Immature natural killer cell (primary cell): ENCODE results near the gene ATP4B. TPM values are rescaled to one million over a fixed set of nuclear protein-coding genes. Genes with fewer than 3 reads are reported as not detected.
"Not testable (repeated sequence)": the region's sequence is repeated elsewhere in the genome, so short reads cannot be mapped to it uniquely, and the experiment has no call there.

Experiments
- DNase-seq, 3 donors: peaks; one replicate each; pipeline ENCODE4 v3.0.0; 2022; ENCODE audit warnings: mixed read lengths in 1 of 3
- H3K27ac Mint-ChIP-seq, 6 donors: one replicate each; pipeline ENCODE4 v1.8.0; 2020; ENCODE audit warnings: mixed read lengths in 6 of 6, mild to moderate bottlenecking in 5 of 6, inconsistent platforms in 4 of 6, moderate library complexity in 3 of 6
- H3K27me3 Mint-ChIP-seq, 3 donors: one replicate each; pipeline ENCODE4 v1.8.0; 2020 to 2021; ENCODE audit warnings: low read depth in 3 of 3, mild to moderate bottlenecking in 3 of 3, mixed read lengths in 3 of 3, moderate library complexity in 3 of 3, inconsistent platforms in 1 of 3
- H3K36me3 Mint-ChIP-seq, 3 donors: one replicate each; pipeline ENCODE4 v1.8.0; 2020; ENCODE audit warnings: mixed read lengths in 3 of 3, inconsistent platforms in 2 of 3, mild to moderate bottlenecking in 2 of 3
- H3K4me1 Mint-ChIP-seq, 2 donors: one replicate each; pipeline ENCODE4 v1.8.0; 2020; ENCODE audit warnings: inconsistent platforms in 2 of 2, mild to moderate bottlenecking in 2 of 2, mixed read lengths in 2 of 2, moderate library complexity in 1 of 2
- H3K4me3 Mint-ChIP-seq, 5 donors: one replicate each; pipeline ENCODE4 v1.8.0; 2020; ENCODE audit warnings: mild to moderate bottlenecking in 5 of 5, mixed read lengths in 5 of 5, inconsistent platforms in 3 of 5, moderate library complexity in 3 of 5
- H3K9me3 Mint-ChIP-seq, 6 donors: one replicate each; pipeline ENCODE4 v1.8.0; 2020; ENCODE audit warnings: mild to moderate bottlenecking in 6 of 6, mixed read lengths in 6 of 6, inconsistent platforms in 4 of 6, moderate library complexity in 3 of 6
- polyA plus RNA-seq, 3 donors: library from polyadenylated mRNA; unstranded; fragments of 300-500 nt; fragmentation: Illumina TruSeq; gene quantifications; one replicate each; pipeline ENCODE4 v1.2.3, GENCODE V29; 2021

ATP4B gene
- polyA plus RNA-seq, 3 donors from 2014 or later, result not detected

DNA sequence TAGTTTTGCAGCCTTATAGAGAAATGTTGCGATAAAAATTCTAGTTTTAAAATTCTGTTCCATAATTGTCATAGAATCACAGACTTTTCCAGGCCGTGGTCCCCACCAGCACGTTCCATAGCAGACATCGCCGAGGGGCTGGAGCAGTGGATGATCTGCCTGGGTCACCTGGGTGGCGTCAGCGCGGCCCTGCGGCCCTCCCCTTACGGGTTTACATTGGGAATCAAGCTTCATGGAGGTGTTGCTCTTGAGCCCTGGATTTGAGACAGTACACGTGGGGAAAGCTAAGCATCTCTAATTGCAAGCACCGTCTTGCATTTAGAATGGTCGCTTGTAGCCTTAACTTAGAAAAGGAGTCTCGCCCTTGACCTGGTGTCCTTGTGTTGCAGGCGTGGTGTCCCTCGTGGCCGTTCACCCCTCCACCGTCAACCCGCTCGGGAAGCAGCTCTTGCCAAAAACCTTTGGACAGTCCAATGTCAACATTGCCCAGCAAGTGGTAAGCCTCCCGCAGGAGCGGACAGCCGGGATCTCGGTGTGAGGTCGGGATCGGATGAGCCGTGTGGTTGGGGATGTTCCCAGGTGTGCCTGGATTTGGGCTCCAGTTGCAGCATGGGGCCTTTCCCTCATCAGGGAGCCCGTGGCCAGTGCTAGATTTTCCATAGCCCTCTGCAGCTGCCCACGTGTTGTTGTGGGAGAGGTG is 35.1 kb downstream of the ATP4B start:
- Mint-ChIP-seq H3K27me3 (peaks cover 0 to 6% (median 0%) of the 10 kb centered on the region in 3 donors), H3K9me3 (no peaks in the 10 kb centered on the region), H3K4me1 (no peaks in the 10 kb centered on the region), H3K36me3 (peaks cover 0 to 4% (median 3%) of the 10 kb centered on the region in 3 donors), H3K27ac (no peak overlapping the region), H3K4me3 (no peak overlapping the region)
- no peak for DNase-seq

DNA sequence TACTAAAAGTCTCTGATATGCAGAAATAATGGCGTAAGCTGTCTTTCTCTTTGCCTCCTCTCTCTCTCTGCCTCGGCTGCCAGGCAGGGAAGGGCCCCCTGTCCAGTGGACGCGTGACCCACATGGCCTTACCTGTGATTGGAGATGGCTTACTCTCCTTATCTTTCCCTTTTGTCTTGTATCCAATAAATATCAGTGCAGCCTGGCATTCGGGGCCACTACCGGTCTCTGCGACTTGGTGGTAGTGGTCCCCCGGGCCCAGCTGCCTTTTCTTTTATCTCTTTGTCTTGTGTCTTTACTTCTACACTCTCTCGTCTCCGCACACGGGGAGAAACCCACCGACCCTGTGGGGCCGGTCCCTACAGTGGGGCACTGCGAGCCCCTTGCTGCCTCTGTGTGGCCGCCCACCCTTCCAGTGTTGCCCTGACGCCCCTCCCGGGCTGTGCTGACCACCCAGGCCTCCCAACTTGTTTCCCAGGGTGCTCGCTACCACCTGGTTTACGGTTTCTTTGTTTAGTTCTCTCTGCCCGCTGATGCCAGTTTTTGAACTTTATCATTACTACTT is 35.9 kb downstream of the ATP4B start:
- H3K27ac Mint-ChIP-seq, result peak overlapping the region in 3 of 6 donors; percentile 7 to 67 (median 36)
- H3K9me3 Mint-ChIP-seq, H3K4me1 Mint-ChIP-seq, H3K4me3 Mint-ChIP-seq, H3K27me3 Mint-ChIP-seq, DNase-seq, H3K36me3 Mint-ChIP-seq: not testable (repeated sequence)

DNA sequence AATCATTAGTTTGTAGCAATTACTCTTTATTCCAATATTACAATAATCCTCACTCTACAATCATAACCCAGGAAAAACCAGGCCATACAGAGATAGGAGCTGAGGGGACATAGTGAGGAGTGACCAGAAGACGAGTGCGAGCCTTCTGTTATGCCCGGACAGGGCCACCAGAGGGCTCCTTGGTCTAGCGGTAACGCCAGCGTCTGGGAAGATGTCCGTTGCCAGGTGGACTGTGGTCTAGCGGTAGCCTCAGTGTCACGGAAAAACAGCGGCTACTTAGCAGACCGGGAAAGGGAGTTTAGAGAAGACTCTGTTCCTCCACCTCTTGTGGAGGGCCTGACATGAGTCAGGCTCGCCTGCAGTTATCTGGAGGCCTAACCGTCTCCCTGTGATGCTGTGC is 36.5 kb downstream of the ATP4B start:
- DNase-seq, H3K9me3 Mint-ChIP-seq, H3K27me3 Mint-ChIP-seq, H3K27ac Mint-ChIP-seq, H3K4me1 Mint-ChIP-seq, H3K36me3 Mint-ChIP-seq, H3K4me3 Mint-ChIP-seq: not testable (repeated sequence)

DNA sequence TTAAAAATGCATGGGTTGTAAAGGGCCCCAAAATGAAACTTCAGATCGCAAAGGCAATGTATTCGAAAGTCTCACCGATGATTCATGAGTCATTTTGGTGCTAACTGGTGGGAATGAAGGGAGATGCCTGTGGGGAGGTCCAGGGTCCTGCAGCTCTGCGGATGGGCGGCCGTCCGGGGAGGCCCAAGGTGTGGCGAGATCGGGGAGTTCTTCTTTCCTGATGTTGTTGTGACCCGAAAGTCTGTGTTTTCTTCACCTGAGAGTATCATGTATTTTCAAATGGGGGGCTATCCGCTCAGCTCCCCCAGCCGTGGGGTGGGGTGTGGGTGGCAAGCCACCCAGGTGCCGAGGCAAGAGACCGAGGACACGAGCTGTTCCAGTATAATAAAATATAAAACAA is 37.0 kb downstream of the ATP4B start:
- DNase-seq, result no peak
- H3K4me3 Mint-ChIP-seq, result no peak overlapping the region
- peaks cover 0 to 2% of the 10 kb centered on the region in 2 donors for H3K4me1 Mint-ChIP-seq
- peak overlapping the region in 1 of 6 donors; percentile 51 for H3K27ac Mint-ChIP-seq
- no peaks in the 10 kb centered on the region for H3K9me3 Mint-ChIP-seq
- peaks cover 0 to 4% (median 3%) of the 10 kb centered on the region in 3 donors for H3K36me3 Mint-ChIP-seq
- peaks cover 0 to 5% (median 0%) of the 10 kb centered on the region in 3 donors for H3K27me3 Mint-ChIP-seq

DNA sequence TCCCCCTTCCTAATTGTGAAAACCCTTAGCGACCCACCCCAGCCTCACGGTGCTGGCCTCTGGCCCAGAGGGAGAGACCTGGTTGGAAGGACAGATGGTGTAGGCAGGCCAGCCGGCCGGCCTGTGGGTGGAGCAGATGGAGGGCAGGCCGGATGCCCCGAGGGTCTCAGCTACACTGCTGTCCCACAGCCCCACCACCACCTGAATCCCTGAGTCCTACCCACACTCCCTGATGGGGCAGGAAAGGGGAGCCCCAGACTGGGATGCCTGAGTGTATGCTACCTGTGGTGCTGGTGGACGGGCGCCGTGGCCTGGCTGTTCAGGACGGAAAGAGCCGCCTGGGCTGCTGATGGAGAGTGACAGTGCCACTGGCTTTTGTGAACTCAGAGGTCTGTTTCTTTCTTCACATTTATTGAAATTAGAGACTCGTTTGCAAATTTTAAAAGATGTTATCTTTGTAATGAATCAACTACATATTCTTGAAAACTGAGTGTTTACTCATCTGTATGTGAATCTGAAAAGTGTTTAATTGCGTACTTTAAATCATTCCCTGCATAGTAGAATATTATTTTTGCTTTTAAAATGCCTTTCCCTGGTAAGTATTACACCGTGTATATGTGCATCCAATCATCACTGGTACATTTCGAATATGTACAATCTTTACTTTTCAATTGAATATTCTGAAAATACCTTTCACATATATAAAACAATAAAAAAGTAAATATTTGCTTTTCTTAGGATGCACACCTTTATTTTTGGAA is 37.8 kb downstream of the ATP4B start:
- Mint-ChIP-seq H3K36me3 (peaks cover 0 to 4% (median 3%) of the 10 kb centered on the region in 3 donors), H3K4me1 (peaks cover 0 to 2% of the 10 kb centered on the region in 2 donors), H3K4me3 (no peak overlapping the region), H3K27ac (no peak overlapping the region), H3K9me3 (no peaks in the 10 kb centered on the region), H3K27me3 (peaks cover 0 to 6% (median 0%) of the 10 kb centered on the region in 3 donors)
- no peak for DNase-seq

DNA sequence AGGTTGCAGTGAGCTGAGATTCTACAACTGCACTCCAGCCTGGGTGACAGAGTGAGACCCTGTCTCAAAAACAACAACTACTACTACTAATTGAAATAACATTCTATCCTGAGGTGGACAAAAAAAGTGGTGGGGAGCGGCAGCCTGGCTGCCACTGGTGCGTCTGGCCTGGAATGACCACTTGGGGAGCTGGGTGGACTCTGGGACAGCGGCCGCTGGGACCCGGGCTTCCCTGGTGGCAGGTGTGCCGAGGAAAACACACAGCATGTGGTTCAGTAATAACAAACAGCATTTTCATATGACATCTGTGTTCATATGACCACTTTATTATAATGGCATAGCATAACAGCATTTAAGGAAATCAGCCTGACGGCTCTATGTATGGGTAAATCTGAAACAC is 39.5 kb downstream of the ATP4B start:
- Mint-ChIP-seq H3K27ac (peak overlapping the region in 1 of 6 donors; percentile 17), H3K27me3 (peaks cover 0 to 3% (median 0%) of the 10 kb centered on the region in 3 donors), H3K9me3 (no peaks in the 10 kb centered on the region), H3K36me3 (no peaks in the 10 kb centered on the region), H3K4me1 (peaks cover 0 to 2% of the 10 kb centered on the region in 2 donors), H3K4me3 (no peak overlapping the region)
- no peak for DNase-seq

DNA sequence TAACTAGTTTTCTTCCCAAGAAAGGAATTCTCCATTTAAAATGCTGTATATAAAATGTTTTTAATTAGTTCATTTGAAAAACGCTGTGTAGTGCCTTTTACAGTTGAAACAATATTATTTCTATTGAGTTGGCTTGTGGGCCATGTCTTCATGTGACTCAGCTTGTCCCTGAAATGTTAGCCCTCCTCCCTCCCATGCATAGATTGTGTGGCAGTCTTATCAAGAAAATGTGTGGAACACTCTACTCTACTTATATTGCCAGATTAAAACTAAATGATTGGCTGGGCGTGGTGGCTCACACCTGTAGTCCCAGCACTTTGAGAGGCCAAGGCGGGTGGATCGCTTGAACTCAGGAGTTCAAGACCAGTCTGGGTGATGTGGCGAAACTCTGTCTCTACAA is 40.0 kb downstream of the ATP4B start:
- Mint-ChIP-seq H3K4me1 (peaks cover 0 to 2% of the 10 kb centered on the region in 2 donors), H3K36me3 (no peaks in the 10 kb centered on the region), H3K27me3 (peaks cover 0 to 3% (median 0%) of the 10 kb centered on the region in 3 donors), H3K9me3 (no peaks in the 10 kb centered on the region), H3K27ac (peak overlapping the region in 1 of 6 donors; percentile 17), H3K4me3 (no peak overlapping the region)
- DNase-seq, result no peak

DNA sequence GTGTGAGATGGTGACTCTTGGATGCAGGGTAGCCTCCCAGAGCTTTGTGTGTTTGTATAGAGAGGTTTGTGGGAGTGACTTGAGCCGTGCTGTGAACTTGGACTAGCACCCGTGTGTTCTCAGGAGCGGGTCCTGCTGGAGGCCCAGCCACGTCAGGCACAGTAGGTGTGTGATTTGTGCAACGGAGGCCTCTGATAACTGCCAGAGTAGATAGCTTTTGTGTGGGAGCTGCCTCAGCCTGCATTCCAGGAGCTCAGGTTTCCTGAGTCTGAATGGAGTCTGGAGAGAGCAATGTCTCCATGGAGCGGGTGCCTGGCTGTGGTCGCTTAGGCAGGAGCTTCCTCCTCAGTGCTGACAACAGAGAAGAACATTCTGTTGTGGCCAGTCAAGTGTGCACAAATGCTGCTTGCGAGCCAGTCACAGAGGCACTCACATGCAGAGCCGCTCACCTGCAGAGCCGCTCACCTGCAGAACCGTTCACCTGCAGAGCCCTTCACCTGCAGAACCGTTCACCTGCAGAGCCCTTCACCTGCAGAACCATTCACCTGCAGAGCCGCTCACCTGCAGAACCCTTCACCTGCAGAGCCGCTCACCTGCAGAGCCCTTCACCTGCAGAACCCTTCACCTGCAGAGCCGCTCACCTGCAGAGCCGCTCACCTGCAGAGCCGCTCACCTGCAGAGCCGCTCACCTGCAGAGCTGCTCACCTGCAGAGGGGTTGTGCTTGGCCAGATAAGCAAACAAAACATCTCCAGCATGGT is 40.8 kb downstream of the ATP4B start:
- no peaks in the 10 kb centered on the region for H3K9me3 Mint-ChIP-seq
- peaks cover 0 to 2% of the 10 kb centered on the region in 2 donors for H3K4me1 Mint-ChIP-seq
- peaks cover 0 to 3% (median 0%) of the 10 kb centered on the region in 3 donors for H3K27me3 Mint-ChIP-seq
- H3K27ac Mint-ChIP-seq, result peak overlapping the region in 1 of 6 donors; percentile 44
- H3K36me3 Mint-ChIP-seq, result no peaks in the 10 kb centered on the region
- DNase-seq, result no peak
- no peak overlapping the region for H3K4me3 Mint-ChIP-seq

DNA sequence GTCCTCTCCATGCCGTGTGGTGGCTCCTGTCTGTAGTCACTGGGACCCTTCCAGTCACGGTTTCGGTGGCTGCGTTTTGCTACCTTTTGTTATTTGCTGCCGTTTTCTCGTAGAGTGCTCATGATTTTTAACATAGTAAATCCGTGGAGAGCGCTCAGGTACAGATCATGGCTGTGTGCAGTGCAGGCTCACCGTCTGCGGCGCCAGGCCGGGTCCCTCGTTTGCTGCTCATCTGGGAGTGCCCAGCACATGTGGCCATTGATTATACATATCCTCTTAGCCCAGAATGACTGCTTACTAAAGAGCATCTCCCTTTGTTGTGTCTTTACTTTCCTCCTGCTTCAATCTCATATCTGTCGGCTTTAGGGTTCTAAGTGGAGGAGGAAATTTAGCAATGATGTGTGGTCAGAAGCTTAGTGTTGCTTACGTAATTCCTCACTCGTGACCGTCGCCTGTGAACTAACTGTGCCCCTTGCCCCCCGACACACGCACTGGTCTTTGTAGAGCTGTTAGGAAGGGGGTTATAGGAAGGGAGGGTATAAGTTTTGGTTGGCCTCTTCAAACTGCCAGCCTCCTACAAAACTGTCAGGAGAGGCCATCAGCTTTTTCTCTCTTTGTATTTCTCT is 41.6 kb downstream of the ATP4B start:
- Mint-ChIP-seq H3K27ac (peak overlapping the region in 2 of 6 donors; percentile 44 to 72), H3K9me3 (no peaks in the 10 kb centered on the region), H3K27me3 (peaks cover 0 to 3% (median 0%) of the 10 kb centered on the region in 3 donors), H3K4me3 (no peak overlapping the region), H3K36me3 (no peaks in the 10 kb centered on the region), H3K4me1 (peaks cover 0 to 2% of the 10 kb centered on the region in 2 donors)
- DNase-seq, result no peak

DNA sequence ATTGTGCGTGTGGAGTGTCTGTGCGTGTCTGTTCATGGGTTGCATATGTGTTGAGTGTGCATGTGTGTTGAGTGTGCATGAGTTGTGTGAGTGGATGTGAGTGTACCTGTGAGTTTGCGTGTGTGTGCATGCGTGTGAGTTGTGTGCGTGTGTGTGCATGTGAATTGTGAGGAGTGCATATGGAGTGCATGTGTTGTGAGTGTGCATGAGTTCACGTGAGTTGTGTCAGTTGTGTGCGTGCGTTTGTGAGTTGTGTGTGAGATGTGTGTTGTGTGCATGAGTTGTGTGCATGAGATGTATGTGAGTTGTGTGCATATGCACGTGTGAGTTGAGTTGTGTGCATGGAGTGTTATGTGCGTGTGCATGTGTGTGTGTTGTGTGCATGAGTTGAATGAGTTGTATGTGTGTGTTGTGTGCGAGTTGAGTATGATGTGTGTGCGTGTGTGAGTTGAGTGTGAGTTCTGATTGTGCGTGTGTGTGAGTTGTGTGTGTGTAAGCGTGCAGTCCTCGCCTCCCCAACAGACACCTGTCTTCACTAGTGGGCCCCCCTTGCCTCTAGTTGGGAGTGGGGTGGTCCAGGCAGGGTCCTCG is 44.1 kb downstream of the ATP4B start:
- Mint-ChIP-seq H3K4me3 (no peak overlapping the region), H3K9me3 (peaks cover 0 to 2% (median 0%) of the 10 kb centered on the region in 6 donors), H3K27ac (no peak overlapping the region), H3K4me1 (peaks cover 0 to 5% of the 10 kb centered on the region in 2 donors), H3K36me3 (peaks cover 0 to 4% (median 0%) of the 10 kb centered on the region in 3 donors), H3K27me3 (peaks cover 0 to 5% (median 2%) of the 10 kb centered on the region in 3 donors)
- DNase-seq, result no peak

DNA sequence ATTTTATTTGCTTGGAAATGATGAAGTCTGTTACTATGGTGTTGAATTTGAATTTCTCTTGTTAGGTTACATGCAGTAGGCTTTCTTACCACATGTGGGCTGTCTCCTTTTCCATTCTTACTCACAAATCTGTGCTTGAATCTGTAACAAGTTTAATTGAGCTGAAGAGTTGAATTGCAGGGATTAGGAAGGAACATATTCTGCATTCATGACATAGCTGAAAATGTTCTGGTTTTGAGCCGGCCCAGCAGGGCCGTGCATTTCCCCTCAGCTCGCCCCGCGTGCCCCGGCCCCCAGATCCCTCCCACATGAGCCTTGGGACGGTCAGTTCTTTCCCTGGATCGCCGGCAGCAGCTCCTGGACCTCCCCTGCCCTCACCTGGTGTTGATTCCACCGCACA is 45.4 kb downstream of the ATP4B start:
- H3K4me1 Mint-ChIP-seq, result peaks cover 12 to 16% of the 10 kb centered on the region in 2 donors
- peaks cover 0 to 2% (median 0%) of the 10 kb centered on the region in 6 donors for H3K9me3 Mint-ChIP-seq
- no peak overlapping the region for H3K27ac Mint-ChIP-seq
- H3K36me3 Mint-ChIP-seq, result peaks cover 0 to 4% (median 0%) of the 10 kb centered on the region in 3 donors
- H3K4me3 Mint-ChIP-seq, result no peak overlapping the region
- peaks cover 0 to 10% (median 2%) of the 10 kb centered on the region in 3 donors for H3K27me3 Mint-ChIP-seq
- no peak for DNase-seq

DNA sequence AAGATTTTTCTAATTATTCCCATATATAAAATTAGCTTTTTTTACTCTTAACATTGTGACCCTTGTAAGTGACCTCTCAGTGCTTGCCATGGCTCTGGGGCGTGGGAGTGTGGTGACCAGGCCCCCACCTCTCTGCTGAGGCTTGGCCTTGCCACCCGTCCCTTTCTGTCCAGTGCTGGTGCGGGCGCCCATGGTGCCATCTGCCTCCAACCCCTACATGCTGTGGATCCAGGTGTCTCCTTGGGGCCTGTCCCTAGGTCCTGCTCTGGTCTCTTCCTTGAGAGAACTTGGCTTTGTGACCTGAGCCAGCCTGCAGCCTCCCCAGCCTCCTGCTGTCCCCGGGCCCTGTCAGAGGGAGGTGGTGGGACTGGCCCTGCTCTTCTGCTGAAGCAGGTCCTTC is 46.0 kb downstream of the ATP4B start:
- Mint-ChIP-seq H3K27me3 (peaks cover 0 to 16% (median 6%) of the 10 kb centered on the region in 3 donors), H3K4me3 (no peak overlapping the region), H3K36me3 (peaks cover 0 to 4% (median 0%) of the 10 kb centered on the region in 3 donors), H3K27ac (peak overlapping the region in 3 of 6 donors; percentile 21 to 62 (median 44)), H3K4me1 (peaks cover 19 to 22% of the 10 kb centered on the region in 2 donors), H3K9me3 (peaks cover 0 to 2% (median 0%) of the 10 kb centered on the region in 6 donors)
- no peak for DNase-seq

DNA sequence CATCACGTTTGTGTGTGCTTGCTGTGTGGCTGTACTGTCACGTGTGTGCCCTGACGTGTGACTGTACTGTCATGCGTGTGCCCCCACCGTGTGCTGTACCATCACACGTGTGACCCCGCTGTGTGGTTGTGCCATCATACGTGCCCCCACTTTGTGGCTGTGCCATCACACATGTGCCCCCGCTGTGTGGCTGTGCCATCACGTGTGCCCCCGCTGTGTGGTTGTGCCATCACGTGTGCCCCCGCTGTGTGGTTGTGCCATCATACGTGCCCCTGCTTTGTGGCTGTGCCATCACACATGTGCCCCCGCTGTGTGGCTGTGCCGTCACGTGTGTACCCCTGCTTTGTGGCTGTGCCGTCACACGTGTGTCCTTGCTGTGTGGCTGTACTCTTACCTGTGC is 47.7 kb downstream of the ATP4B start:
- Mint-ChIP-seq H3K27me3 (peaks cover 0 to 15% (median 7%) of the 10 kb centered on the region in 3 donors), H3K36me3 (peaks cover 0 to 4% (median 0%) of the 10 kb centered on the region in 3 donors), H3K4me1 (peaks cover 33% of the 10 kb centered on the region in 2 donors), H3K9me3 (peaks cover 0 to 2% (median 0%) of the 10 kb centered on the region in 6 donors), H3K4me3 (no peak overlapping the region), H3K27ac (peak overlapping the region; percentile 58 to 98 (median 78))
- DNase-seq, result no peak
